HG03521 (cell line): ENCODE results near the gene VPS54.
"Not testable (repeated sequence)": the region's sequence is repeated elsewhere in the genome, so short reads cannot be mapped to it uniquely, and the experiment has no call there.

Experiments used
- ATAC-seq: cut with Tn5 transposase; IDR thresholded peaks from one replicate; pipeline ENCODE4 v1.9.1; 2021; ENCODE audit warnings: mild to moderate bottlenecking, moderate library complexity; ENCODE audit not compliant: unreplicated experiment

The VPS54 gene

DNA sequence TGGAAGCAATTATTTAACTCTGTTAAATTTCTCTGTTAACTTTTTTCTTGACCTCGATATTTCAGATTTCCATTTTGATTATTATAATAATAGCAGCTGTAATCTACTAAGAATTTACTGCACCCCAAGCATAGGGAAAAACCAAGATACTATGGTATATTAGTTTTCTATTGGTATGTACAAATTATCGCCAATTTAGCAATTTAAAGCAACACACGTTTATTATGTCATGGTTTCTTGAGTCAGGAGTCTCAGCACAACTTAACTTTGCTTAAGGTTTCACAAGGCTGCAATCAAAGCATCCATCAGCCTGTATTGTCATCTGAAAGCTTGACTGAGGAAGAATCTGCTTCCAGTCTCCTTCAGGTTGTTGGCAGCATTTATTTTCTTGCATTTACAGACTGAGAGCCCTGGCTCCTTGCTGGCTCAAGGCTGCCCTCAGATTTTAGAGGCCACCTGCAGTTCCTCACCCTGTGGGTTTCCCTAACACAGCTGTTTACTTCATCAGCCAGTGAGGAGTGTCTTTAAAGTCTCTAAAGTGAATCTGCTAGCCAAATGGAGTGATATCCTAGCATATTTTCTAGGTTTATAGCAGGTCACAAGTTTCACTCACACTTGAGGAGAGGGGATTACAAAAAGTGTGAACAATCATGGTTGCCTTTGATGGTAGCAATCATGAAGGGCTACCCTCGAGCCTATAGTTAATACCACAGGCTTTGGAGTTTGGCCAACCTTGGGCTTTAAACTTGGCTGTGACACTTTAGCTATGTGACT lies 4.4 kb upstream of the VPS54 start:
- ATAC-seq = no peak

DNA sequence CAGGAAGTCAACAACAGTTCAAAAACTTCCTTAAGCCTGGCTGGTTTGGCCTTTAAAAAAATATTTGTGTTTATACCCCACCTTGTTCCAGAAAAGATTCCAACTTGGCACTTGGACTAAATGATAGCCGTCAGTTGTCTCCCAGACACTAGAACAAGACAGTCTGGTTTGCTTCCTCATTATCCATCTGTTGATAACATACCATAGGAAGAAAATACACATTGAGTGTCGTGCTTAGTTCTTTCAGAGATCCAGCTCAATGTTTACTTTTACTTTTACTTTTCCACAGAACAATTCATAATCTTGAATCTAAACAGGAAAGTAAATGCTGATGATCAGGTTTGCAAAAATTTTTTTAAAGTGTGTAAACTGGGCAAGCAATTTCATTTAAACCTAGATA lies 2.4 kb upstream of the VPS54 start:
- ATAC-seq = no peak

DNA sequence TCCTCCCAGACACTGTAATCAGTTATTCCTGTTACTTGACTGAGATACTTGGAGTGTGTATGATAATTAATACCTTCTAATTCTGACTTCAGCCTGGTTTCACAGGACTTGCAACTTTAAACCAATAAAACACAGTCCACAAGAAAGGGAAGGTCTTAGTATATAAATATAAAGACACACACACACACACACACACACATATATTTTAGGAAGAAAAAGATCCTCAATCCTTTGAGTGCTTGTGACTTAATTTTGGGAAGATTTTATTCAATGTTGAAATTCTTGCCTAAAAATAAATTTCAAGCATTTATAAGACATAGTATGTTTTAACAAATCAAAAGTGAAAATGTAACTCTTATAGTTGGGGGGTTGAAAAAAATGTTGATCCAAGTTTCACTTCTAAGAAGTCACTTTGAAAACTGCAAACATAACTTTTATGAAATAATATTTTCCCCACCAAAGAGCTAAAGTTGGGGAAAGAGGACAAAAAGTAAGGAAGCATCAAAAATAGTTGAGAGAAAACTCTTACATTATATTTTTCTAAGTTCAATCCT lies 824 bp upstream of the VPS54 start:
- ATAC-seq = no peak

DNA sequence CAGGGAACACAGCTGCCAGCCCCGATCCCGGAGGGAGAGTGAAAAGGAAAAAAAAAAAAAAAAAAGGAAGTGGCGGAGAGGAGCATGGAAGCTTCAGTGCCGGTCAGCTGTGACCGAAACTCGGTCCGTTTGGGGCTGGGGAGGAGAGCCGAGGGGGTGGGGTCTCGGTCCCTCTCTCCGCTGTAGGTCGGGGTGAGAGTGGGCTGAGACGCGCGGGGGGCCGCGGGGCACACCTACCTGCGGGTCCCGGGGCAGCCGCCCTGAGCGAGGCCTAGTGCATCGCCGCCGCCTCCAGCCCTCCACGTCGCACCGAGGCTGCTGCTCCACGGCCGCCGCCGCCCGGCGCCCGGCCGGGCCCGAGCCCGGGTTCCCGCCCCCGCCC lies 536 bp downstream of the VPS54 start:
- ATAC-seq = peak; percentile 47

DNA sequence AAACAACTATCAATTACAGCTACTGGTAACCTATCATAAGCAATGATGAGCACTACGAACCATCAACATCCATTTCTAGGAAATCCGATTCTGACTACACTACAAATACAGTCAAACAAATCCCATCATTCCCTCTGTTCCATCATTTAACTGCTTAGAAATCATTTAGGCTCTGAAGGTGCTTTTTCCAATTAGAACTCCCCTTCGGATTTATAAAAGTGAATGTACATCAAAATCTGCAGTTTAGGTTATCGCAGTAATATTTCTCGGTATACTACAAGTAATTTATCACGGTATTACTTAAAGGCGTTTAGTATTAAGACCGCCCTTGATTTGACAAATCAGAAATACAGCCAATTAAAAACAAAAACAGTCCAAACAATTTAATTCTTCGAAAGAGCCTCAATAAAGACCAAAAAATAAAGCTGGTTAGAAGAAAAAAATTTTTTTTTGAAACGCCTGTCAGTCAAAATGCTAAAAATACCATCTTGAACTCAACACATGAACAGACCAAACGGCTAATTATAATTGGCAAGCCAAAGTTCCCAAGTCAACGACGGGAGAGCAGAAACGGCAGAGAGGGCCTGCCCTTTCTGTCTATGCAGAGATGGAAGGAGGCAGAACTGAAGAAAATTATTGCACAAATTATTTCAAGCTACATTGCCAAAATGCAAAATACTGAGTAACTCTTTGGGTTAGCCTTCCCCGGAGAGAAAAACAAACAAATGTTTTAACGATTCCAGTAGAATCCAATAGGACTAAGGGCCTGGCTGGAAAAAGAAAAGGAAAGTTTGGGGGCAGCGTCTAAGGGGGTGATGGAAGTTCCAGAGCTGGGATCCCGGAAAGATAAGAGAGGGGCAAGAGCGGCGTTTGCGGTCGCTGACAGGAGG lies 1.2 kb downstream of the VPS54 start:
- ATAC-seq = no peak

DNA sequence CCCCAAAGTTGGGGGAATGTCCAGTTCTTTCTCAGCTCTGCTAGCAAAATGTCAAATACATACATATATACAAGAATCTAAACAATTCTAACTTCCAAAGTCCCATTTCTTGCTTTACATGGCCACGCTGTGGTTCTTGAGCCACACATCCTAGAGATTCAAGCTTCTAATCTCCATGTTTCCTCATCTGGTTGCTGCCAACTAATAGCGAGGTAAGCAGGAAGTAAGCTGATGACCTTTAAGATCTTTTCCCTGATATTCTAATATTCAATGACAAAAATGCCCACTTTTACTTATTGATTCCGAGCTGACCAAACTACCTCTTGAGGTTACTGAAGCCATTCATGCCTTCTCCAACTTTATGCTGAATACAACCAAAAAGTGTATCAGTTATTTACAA lies 3.3 kb downstream of the VPS54 start:
- no peak for ATAC-seq

DNA sequence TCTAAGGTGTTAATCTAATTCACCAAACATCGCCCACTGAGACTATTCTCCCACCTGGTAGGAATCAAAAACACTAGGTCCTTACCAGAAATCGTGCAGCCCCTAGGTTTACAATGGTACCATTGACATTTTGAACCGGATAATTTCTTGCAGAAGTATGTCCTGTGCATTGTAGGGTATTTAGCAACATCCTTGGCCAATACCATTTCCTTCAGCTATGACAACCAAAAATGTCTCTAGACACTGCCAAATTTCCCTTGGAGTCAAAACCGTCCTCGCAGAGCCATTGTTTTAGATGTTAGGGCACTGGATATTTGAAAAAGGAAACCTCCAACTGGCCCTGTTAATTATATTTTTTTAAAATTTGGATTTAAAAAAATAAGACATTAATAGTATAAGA lies 3.8 kb downstream of the VPS54 start:
- ATAC-seq = no peak

DNA sequence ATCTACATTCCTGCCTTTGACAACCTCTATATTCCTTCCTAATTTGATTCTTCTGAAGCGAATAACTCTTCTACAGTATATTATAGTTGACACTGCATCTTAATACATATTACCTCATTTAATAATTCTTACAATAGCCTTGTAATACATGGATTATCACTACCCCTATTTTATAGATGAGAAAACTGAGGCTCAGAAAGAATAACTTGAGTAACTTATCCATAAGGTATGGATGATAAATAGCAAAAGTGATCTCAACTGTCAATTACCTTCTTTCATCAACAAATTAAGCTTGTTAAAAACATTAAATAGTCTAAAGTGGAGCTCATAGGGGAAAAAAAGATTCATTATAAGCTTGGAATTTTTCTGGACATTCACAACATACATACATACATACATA lies 4.6 kb downstream of the VPS54 start:
- no peak for ATAC-seq

DNA sequence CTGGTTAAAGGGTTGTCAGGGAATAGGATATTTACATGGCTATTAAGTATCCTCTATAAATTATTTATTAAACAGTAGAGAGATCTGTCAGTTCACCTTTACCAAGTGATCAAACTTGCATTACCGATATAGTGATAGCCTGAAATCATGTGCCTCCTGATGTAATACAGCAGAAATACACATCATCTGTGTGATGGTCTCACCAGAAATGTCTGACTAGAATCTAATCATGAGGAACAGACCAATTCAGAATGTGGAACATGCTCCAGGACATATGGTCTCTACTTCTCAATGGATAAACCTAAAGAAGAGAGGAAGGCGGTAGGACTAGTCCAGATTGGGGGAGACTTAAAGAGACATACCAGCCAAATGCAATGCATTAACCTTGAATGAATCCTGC lies 6.2 kb downstream of the VPS54 start:
- no peak for ATAC-seq

DNA sequence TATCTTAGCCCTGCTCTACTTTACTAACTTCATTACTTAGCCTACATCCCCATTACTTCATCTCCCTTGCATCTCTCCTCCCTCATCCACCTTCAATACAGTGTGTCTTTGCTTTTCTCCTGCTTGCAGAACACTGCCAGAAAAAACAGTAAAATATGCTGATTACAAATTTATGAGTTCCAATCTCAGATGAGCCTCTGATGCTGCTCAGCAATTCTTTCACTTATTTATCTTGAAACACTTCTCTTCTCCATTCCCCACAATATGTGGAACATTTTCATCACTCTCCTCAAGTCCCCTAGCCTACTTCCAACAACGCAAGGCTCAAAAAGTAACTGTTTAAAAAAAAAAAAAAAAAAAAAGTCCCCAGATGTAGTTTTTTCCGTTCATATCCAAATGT lies 7.1 kb downstream of the VPS54 start:
- ATAC-seq = no peak

DNA sequence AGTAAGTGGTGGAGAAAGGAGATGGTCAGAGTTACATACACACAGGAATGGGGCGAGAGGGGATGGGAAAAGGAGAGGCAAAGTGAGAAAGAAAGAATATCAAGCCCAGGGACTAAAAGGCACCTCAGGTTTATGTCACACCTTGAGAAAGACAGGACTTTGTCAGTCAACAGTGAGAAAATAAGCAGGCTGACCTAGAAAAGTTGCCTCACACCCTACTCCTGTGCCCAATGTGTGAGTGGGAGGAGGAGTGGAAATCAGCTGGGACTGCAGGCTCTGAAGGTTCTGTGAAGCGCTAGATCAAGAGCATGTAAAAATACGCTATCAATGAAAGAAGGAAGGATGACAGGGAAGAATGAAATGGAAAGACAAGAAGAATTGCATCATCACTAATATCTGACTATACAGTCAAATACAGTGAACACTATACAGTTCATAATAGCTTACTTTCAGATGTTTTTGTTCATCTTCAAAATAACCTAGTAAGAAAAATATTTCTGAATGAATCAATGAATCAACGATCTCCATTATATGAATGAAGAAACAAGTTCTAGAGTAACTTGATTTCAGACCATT lies 10.7 kb downstream of the VPS54 start:
- no peak for ATAC-seq

DNA sequence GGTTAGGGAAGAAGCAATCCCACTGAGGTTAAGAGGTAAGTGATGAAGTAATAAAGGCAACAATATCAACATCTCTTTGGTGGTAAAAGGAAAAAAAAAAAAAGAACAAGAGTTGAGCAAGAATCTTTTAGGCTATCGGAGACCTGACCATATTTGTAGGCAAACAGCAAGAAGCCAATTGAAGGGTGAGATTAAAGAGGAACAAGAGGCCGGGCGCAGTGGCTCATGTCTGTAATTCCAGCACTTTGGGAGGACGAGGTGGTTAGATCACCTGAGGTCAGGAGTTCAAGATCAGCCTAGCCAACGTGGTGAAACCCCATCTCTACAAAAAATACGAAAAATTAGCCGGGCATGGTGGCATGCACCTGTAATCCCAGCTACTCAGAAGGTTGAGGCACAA lies 11.3 kb downstream of the VPS54 start:
- no peak for ATAC-seq

DNA sequence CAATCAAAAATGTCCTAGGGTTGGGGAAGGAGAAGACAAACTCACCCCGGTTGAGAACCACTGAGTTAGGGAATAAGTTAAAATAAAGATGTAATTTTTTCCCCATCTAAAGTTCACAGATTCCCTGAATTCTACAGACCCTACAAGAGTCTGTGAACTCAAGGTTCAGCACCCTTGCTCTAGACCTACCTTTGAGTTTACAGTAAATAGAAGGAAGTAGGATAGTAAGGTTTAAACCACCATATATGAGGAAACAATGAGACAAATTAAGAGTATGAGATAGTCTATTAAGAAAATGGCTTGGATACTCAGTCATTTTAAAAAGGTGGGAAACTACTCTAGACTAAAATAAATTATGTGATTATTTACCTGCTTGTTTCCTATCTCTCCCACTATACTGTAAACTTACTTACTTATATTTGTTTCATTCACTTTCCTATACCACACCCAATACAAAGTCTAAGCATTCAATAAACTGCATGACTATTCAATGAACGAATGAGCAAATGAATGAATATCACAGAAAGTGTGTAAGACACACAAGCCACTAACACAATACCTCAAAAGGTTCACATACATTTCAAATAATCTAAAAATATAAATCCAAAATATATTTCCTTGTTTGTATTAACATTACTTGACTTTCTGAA lies 13.4 kb downstream of the VPS54 start:
- no peak for ATAC-seq

DNA sequence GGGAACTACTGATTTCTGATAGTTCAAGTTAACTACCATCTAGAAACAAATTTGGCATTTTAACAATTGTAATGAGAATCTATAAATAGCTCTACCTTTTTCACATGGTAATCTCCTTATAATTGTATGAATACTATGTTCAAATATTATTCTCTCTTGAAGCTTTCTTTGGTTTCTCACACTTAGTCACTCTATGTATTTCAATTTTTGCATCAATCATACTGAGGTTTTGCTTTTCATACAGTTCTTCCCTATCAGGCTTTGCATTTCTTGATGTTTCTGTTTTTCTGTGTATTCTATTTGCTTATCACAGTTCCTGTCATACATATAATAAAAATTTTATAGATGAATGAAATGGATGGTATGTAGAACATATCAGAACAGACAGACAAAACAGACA lies 16.0 kb downstream of the VPS54 start:
- ATAC-seq = no peak

DNA sequence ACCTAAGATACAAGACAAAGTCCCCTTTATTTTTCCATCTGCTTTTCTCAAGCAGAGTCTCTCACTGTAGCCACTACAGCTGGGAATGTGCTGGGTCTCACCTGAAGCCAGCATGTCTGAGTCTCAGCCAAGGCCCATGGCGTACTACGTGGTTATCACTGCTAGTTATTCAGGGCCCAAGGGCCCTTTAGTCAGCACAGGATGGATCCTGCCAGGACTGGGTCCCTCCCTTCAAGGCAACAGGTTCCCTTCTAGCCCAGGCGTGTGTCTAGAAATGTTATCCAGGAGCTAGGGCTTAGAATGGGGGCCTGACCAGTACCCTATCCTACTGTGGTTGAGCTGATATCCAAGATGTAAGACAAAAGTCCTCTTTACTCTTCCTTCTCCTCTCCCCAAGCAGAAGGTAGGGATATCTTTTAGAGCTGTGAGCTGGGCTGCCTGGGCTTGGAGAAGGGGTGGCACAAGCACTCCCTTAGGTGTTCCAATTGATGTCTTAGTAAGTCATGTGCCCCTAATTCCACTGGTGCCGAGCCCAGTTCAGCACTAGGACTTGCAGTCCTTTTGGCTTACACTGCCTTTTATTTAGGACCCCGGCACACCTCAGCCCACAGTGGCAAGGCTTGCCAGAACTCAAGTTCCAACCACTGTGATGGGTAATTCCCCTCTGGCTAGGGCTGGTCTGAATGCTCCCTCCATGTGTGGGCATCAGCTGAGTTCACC lies 17.7 kb downstream of the VPS54 start:
- no peak for ATAC-seq

DNA sequence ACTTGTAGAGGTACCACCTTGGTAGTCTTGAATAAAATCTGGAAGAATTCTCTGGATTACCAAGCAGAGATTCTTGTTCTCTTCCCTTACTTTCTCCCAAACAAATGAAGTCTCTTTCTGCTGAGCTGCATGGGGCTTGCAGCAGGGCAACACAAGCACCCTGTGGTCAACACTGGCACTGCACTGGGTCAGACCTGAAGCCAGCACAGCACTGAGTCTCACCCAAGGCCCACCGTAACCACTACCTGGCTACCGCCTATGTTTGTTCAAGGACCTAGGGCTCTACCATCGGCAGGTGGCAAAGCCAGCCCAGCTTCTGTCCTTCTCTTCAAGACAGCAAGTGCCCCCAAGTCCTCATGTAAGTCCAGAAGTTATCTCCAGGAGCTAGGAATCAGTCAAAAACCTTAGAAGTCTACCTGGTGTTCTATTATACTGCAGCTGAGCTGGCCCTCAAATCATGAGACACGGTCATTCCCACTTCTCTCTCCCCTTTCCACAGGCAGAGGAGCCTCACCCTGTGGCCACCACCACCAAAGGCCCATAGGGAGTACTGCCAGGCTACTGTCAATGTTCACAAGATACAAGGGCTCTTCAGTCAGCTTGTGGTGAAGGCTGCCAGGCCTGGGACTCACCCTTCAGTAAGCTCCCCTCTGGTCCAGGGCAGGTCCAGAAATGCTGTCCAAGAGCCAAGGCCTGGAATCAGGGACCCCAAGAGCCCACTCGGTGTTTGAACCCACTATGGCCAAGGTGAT lies 18.4 kb downstream of the VPS54 start:
- no peak for ATAC-seq

DNA sequence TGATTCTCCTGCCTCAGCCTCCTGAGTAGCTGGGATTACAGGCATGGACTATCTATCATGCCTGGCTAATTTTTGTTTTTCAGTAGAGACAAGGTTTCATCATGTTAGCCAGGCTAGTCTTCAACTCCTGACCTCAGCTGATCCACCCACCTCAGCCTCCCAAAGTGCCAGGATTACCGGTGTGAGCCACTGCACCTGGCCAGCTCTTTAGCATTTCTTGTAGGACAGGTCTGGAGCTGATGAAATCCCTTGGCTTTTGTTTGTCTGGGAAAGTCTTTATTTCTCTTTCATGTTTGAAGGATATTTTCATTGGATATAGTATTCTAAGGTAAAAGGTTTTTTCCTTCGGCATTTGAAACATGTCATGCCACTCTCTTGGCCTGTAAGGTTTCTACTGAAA lies 20.2 kb downstream of the VPS54 start:
- no peak for ATAC-seq

DNA sequence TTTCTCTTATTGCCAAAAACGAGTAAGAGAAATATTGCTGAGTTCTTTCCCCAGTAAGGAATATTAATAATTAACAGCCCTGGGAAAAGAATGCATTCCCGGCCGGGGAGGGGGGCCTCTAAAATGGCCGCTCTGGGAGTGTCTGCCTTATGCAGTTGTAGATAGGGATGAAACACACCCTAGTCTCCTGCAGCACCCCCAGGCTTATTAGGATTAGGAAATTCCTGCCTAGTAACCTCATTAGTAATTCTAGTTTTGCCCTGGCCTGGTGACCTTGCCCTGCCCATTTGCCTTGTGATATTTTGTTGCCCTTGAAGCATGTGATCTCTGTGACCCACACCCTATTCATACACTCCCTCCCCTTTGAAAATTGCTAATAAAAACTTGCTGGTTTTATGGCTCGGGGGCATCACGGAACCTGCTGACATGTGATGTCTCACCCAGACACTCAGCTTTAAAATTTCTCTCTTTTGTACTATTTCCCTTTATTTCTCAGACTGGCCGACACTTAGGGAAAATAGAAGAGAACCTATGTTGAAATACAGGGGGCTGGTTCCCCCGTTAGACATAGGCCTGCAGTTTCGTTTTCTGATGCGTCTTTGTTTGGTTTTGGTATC lies 22.5 kb downstream of the VPS54 start:
- ATAC-seq = not testable (repeated sequence)

DNA sequence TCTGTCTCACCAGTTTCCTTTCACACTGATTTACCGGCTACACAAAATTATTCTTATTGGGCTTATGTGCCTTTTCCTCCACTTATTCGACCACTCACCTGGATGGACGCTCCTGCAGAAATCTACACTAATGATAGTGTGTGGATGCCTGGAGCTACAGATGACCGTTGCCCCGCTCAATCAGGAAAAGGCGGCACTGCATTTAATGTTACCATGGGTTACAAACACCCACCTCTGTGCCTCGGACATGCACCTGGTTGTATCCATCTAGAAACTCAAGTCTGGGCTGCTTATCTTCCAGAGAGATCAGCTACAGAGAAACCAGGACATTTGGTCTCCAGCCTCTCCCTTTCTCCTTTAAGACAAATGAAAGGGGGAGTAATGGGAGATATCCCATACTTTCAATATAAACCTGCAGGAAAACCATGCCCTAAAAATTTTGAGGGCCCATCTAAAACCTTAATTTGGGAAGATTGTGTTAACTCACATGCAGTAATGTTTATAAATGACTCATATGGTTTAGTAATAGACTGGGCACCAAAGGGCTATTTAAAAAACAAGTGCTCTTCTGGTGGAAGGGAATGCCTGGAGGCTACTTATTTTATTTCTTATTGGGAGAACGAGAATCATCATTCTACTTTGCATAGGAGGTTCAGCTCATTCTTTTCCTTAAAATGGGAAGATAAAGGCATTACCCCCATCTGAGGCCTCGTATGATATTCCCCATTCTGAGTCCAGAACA lies 24.7 kb downstream of the VPS54 start:
- ATAC-seq = not testable (repeated sequence)
